CD4-positive, CD25-positive, alpha-beta regulatory T cell (primary cell): ENCODE data around the gene WDR93. TPM values are rescaled to one million over a fixed set of nuclear protein-coding genes. Genes with fewer than 3 reads are reported as not detected.

Experiments used
- ATAC-seq, 2 donors: fragments of 150-1000 bp; cut with Tn5 transposase; one replicate each; pipeline ENCODE4 v1.10.0; 2021; ENCODE audit warnings: low read depth in 2 of 2, moderate number of reproducible peaks in 2 of 2, moderate library complexity in 1 of 2
- DNase-seq, 3 donors: peaks; one replicate each; pipeline versions ENCODE4 v3.0.0 to v3.0.0-alpha.2; 2012 to 2022; ENCODE audit warnings: mixed read lengths in 1 of 3
- H3K27ac ChIP-seq: one replicate; pipeline ENCODE4 v1.7.0; 2013; ENCODE audit warnings: mild to moderate bottlenecking, low read length; ENCODE audit not compliant: insufficient read depth, poor library complexity, severe bottlenecking
- H3K27me3 ChIP-seq: one replicate; pipeline ENCODE4 v1.7.0; 2013; ENCODE audit warnings: low read length; ENCODE audit not compliant: control insufficient read depth, insufficient read depth
- H3K36me3 ChIP-seq: one replicate; pipeline ENCODE4 v1.7.0; 2013; ENCODE audit warnings: mild to moderate bottlenecking, low read length, moderate library complexity; ENCODE audit not compliant: control insufficient read depth, insufficient read depth
- H3K4me1 ChIP-seq: 2 replicates; pipeline ENCODE4 v1.7.0; 2013; ENCODE audit warnings: mild to moderate bottlenecking, low read length; ENCODE audit not compliant: insufficient read depth, control insufficient read depth, poor library complexity, severe bottlenecking
- H3K4me3 ChIP-seq: one replicate; pipeline ENCODE4 v1.7.0; 2013; ENCODE audit warnings: low read depth, mild to moderate bottlenecking, low read length, moderate library complexity
- H3K9me3 ChIP-seq, 2 experiments: 1 replicate in 1 of 2; 2 replicates in 1 of 2; pipeline ENCODE4 v1.7.0; 2013; ENCODE audit warnings: low read length in 2 of 2, mild to moderate bottlenecking in 1 of 2, moderate library complexity in 1 of 2; ENCODE audit not compliant: control insufficient read depth in 2 of 2
- H3K27ac Mint-ChIP-seq, 3 donors: one replicate each; pipeline ENCODE4 v1.8.0; 2020 to 2022; ENCODE audit warnings: mild to moderate bottlenecking in 3 of 3, mixed read lengths in 3 of 3, moderate library complexity in 2 of 3
- H3K27me3 Mint-ChIP-seq: one replicate; pipeline ENCODE4 v1.8.0; 2022; ENCODE audit warnings: mild to moderate bottlenecking, mixed read lengths
- H3K36me3 Mint-ChIP-seq: one replicate; pipeline ENCODE4 v1.8.0; 2020; ENCODE audit warnings: mixed read lengths
- H3K4me1 Mint-ChIP-seq, 4 donors: one replicate each; pipeline ENCODE4 v1.8.0; 2020 to 2022; ENCODE audit warnings: mixed read lengths in 4 of 4, mild to moderate bottlenecking in 1 of 4
- H3K4me3 Mint-ChIP-seq, 4 donors: one replicate each; pipeline ENCODE4 v1.8.0; 2020 to 2022; ENCODE audit warnings: mild to moderate bottlenecking in 4 of 4, mixed read lengths in 4 of 4, moderate library complexity in 3 of 4
- H3K9me3 Mint-ChIP-seq, 7 donors: one replicate each; pipeline ENCODE4 v1.8.0; 2020 to 2022; ENCODE audit warnings: mixed read lengths in 7 of 7, mild to moderate bottlenecking in 3 of 7, moderate library complexity in 2 of 7
- polyA plus RNA-seq, 4 donors: library from polyadenylated mRNA; unstranded; fragments of 300-500 nt; fragmentation: Illumina TruSeq; gene quantifications; one replicate each; pipeline ENCODE4 v1.2.3, GENCODE V29; 2021
- total RNA-seq: library from RNA; stranded (reverse); gene quantifications from one replicate; pipeline ENCODE4 v1.2.3, GENCODE V29; 2022

WDR93 gene
- total and polyA plus RNA-seq, 5 donors from 2014 or later, result not detected

GRCh38 chr15:89666184-89666857 is 24.3 kb upstream of the WDR93 start:
- no peaks in the 10 kb centered on the region for H3K9me3 ChIP-seq
- H3K27me3 ChIP-seq, result peaks cover 7% of the 10 kb centered on the region
- peaks cover 0 to 2% (median 0%) of the 10 kb centered on the region in 7 donors for H3K9me3 Mint-ChIP-seq
- peaks cover 0 to 5% (median 2%) of the 10 kb centered on the region in 4 donors for H3K4me1 Mint-ChIP-seq
- H3K4me3 Mint-ChIP-seq, result no peak overlapping the region
- no peaks in the 10 kb centered on the region for H3K4me1 ChIP-seq
- H3K27ac ChIP-seq, result no peak overlapping the region
- ATAC-seq, result no peak
- peaks cover 46% of the 10 kb centered on the region for H3K27me3 Mint-ChIP-seq
- no peak overlapping the region for H3K27ac Mint-ChIP-seq
- no peaks in the 10 kb centered on the region for H3K36me3 ChIP-seq
- no peak overlapping the region for H3K4me3 ChIP-seq
- no peaks in the 10 kb centered on the region for H3K36me3 Mint-ChIP-seq
- no peak for DNase-seq

GRCh38 chr15:89666858-89667705 is 23.5 kb upstream of the WDR93 start:
- no peaks in the 10 kb centered on the region for H3K9me3 ChIP-seq
- H3K4me3 ChIP-seq, result no peak overlapping the region
- no peak for ATAC-seq
- Mint-ChIP-seq H3K27me3 (peaks cover 46% of the 10 kb centered on the region), H3K4me3 (peak overlapping the region in 2 of 4 donors; percentile 24 to 47), H3K4me1 (peaks cover 0 to 5% (median 2%) of the 10 kb centered on the region in 4 donors), H3K9me3 (peaks cover 0 to 2% (median 0%) of the 10 kb centered on the region in 7 donors), H3K27ac (no peak overlapping the region), H3K36me3 (no peaks in the 10 kb centered on the region)
- H3K27ac ChIP-seq, result no peak overlapping the region
- peaks cover 7% of the 10 kb centered on the region for H3K27me3 ChIP-seq
- H3K36me3 ChIP-seq, result no peaks in the 10 kb centered on the region
- no peaks in the 10 kb centered on the region for H3K4me1 ChIP-seq
- DNase-seq, result no peak

- Histone ChIP-seq H3K36me3 (no peaks in the 10 kb centered on the region), H3K27me3 (peaks cover 7% of the 10 kb centered on the region), H3K4me3 (no peak overlapping the region), H3K4me1 (no peaks in the 10 kb centered on the region), H3K27ac (no peak overlapping the region), H3K9me3 (no peaks in the 10 kb centered on the region)
- no peak for ATAC-seq
- peak overlapping the region in 2 of 4 donors; percentile 24 to 47 for H3K4me3 Mint-ChIP-seq
- no peak for DNase-seq
- H3K9me3 Mint-ChIP-seq, result peaks cover 0 to 2% (median 0%) of the 10 kb centered on the region in 7 donors
- H3K36me3 Mint-ChIP-seq, result peaks cover under 1% of the 10 kb centered on the region
- peaks cover 41% of the 10 kb centered on the region for H3K27me3 Mint-ChIP-seq
- no peak overlapping the region for H3K27ac Mint-ChIP-seq
- peaks cover 0 to 5% (median 2%) of the 10 kb centered on the region in 4 donors for H3K4me1 Mint-ChIP-seq
Observed at GRCh38 chr15:89667706-89667960, 23.0 kb upstream of the WDR93 start.

GRCh38 chr15:89668171-89668570 is 22.4 kb upstream of the WDR93 start:
- Mint-ChIP-seq H3K27me3 (peaks cover 41% of the 10 kb centered on the region), H3K4me3 (no peak overlapping the region), H3K4me1 (peaks cover 0 to 5% (median 2%) of the 10 kb centered on the region in 4 donors), H3K36me3 (peaks cover 3% of the 10 kb centered on the region), H3K9me3 (peaks cover 0 to 2% (median 0%) of the 10 kb centered on the region in 7 donors), H3K27ac (no peak overlapping the region)
- H3K27me3 ChIP-seq, result peaks cover 7% of the 10 kb centered on the region
- no peak overlapping the region for H3K27ac ChIP-seq
- no peak for DNase-seq
- no peak overlapping the region for H3K4me3 ChIP-seq
- no peaks in the 10 kb centered on the region for H3K36me3 ChIP-seq
- no peaks in the 10 kb centered on the region for H3K4me1 ChIP-seq
- no peaks in the 10 kb centered on the region for H3K9me3 ChIP-seq
- no peak for ATAC-seq

- DNase-seq (no peak), ATAC-seq (no peak)
- H3K27me3 Mint-ChIP-seq, result peaks cover 36% of the 10 kb centered on the region
- Histone ChIP-seq H3K4me1 (no peaks in the 10 kb centered on the region), H3K36me3 (no peaks in the 10 kb centered on the region), H3K4me3 (no peak overlapping the region), H3K9me3 (no peaks in the 10 kb centered on the region), H3K27me3 (peaks cover 7% of the 10 kb centered on the region), H3K27ac (no peak overlapping the region)
- H3K36me3 Mint-ChIP-seq, result peaks cover 3% of the 10 kb centered on the region
- peaks cover 0 to 2% (median 0%) of the 10 kb centered on the region in 7 donors for H3K9me3 Mint-ChIP-seq
- H3K4me3 Mint-ChIP-seq, result no peak overlapping the region
- H3K27ac Mint-ChIP-seq, result no peak overlapping the region
- H3K4me1 Mint-ChIP-seq, result peaks cover 0 to 5% (median 2%) of the 10 kb centered on the region in 4 donors
Observed at GRCh38 chr15:89669309-89669865, 21.2 kb upstream of the WDR93 start.

GRCh38 chr15:89669941-89670340 is 20.7 kb upstream of the WDR93 start:
- no peaks in the 10 kb centered on the region for H3K36me3 ChIP-seq

GRCh38 chr15:89670971-89671560 is 19.5 kb upstream of the WDR93 start:
- Histone ChIP-seq H3K4me3 (no peak overlapping the region), H3K27ac (no peak overlapping the region)

More at GRCh38 chr15:89669941-89670340, 20.7 kb upstream of the WDR93 start:
- H3K4me1 ChIP-seq, result no peaks in the 10 kb centered on the region
- H3K27ac Mint-ChIP-seq, result no peak overlapping the region
- DNase-seq (no peak), ATAC-seq (no peak)
- no peak overlapping the region for H3K4me3 ChIP-seq
- peaks cover 30% of the 10 kb centered on the region for H3K27me3 Mint-ChIP-seq
- no peak overlapping the region for H3K4me3 Mint-ChIP-seq
- peaks cover 3% of the 10 kb centered on the region for H3K36me3 Mint-ChIP-seq
- no peak overlapping the region for H3K27ac ChIP-seq
- no peaks in the 10 kb centered on the region for H3K9me3 ChIP-seq
- peaks cover 0 to 5% (median under 1%) of the 10 kb centered on the region in 4 donors for H3K4me1 Mint-ChIP-seq
- H3K9me3 Mint-ChIP-seq, result peaks cover 0 to 2% (median 0%) of the 10 kb centered on the region in 7 donors
- H3K27me3 ChIP-seq, result peaks cover 1% of the 10 kb centered on the region

More at GRCh38 chr15:89670971-89671560, 19.5 kb upstream of the WDR93 start:
- Histone ChIP-seq H3K4me1 (no peaks in the 10 kb centered on the region), H3K27me3 (no peaks in the 10 kb centered on the region), H3K36me3 (no peaks in the 10 kb centered on the region), H3K9me3 (no peaks in the 10 kb centered on the region)
- no peak overlapping the region for H3K4me3 Mint-ChIP-seq
- H3K4me1 Mint-ChIP-seq, result peaks cover 0 to 5% (median 0%) of the 10 kb centered on the region in 4 donors
- ATAC-seq (no peak), DNase-seq (no peak)
- peaks cover 3% of the 10 kb centered on the region for H3K36me3 Mint-ChIP-seq
- peaks cover 27% of the 10 kb centered on the region for H3K27me3 Mint-ChIP-seq
- H3K27ac Mint-ChIP-seq, result no peak overlapping the region
- H3K9me3 Mint-ChIP-seq, result peaks cover 0 to 2% (median 0%) of the 10 kb centered on the region in 7 donors
